Hematopoietic multipotent progenitor cell treated with erythropoietin and hydrocortisone succinate and interleukin-3 and kit ligand, for 15 days (in vitro differentiated cells): ENCODE results near the gene MLN.

Experiments
- DNase-seq: peaks from one replicate; pipeline ENCODE4 v3.0.0-alpha.2; 2015; ENCODE audit warnings: low spot score

MLN gene

DNA sequence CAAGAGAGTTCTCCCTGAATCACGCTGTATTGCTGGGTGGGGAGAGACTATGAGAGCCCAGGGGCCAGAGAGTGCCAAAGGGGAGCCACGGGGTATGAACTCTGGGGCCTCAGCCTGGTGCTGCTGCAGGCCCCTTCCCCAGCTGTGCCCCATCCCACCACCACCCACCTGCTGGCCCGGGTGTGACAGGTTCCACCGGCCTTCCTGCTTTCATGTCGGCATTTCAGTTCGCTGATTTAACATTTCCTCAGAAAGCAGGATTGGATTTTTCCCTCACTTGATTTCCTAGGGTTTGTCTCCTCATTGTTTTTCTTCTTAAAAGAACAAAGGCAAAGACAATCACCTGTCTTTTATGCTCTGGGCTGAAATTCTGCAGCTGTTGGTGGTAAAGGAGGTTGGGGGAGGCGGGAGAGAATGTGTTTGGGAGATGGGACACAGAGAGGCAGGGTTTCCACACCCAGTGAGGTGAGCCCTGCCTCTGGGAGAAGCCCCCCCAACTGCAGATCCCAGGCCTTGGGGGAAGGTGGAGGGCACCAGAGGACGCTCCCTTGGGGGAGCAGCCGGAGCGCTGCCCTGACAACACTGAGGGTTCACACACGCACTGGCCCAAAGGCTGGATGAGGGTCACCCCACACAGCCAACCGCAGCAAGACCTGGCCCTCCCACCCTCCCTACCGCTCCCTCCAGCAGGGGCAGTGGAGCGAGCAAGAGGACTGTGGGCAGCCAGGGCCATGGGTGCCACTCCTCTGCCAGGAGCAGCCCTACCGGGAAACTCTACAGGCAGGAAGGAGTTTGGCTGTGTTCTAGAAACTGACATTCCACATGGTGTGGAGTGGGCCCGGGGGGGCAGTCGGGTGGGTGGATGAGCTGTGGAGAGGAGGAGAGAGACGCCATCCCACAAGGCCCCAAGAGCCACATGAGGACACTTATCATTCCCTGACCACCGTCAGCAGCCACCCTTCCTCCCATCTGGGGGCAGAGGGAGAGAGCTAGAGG is 10.5 kb upstream of the MLN start:
- no peak for DNase-seq

DNA sequence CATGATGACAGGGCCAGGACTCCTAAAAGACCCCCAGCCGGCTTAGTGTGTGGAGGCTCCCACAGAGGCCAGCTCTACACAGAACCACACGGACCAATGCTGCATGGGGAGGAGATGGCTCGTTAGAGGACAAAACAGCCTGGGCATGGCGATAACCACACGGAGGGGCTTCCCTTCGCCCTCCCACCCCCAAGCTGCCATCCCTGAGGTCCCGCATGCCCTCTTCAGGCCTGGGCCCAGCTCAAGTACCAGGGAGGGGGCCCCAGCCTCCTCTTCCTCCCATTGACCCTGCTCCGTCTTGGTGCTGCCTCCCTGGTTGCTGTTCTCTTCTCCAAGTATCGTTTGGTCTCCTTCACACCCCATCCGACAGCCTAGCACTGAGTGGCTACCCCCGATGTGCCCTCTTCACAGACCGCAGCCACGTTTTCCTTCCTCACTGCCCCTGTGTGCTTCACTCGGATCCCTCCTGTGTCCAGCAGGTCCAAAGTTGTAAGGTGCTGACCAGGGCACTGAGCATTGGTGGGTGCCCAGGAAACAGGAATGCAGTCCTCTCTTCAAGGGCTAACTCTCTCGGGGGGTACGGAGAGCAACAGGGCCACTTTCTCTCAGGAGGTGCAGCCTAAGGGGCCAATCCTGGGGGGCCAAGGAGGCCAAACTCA is 9.6 kb upstream of the MLN start:
- DNase-seq, result no peak

DNA sequence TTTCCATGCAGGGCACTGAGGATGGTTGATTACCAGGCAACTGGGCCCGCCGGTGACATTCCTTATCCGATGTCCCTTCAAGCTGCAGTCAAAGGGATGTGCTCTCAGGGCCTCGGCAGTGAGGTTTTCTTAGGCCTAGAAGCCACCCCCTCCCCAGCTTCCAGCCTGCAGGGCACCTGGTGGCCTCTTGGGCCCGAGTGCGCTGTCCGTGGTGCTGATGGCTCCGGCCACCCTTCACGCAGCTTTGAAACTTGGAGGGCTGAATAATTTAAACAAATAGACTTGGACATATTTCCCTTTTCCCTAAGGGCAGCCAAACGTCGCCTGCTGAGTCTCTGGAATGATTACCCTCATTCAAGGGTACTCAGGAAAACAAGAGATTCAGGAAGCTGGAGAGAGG is 8.9 kb upstream of the MLN start:
- DNase-seq, result peak; percentile 4

DNA sequence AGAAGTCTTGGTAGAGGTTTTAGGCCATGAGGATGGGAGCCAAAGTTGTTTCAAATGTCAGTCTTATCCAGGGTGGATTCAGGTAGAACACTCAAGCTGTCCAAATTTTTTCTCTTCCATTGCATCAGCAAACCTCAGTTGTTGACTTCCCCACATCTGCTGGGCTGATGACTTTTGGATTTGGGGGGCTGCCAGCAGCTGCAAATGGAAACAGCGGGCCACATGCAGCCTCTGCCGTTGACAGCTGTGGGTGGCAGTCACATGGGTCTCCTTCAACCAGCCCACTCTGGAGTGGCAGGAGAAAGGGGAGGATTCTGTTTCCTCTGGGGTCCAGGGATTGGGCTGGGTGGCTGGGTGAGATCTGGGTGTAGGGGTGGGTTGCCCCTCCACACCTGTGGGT is 5.8 kb upstream of the MLN start:
- no peak for DNase-seq

DNA sequence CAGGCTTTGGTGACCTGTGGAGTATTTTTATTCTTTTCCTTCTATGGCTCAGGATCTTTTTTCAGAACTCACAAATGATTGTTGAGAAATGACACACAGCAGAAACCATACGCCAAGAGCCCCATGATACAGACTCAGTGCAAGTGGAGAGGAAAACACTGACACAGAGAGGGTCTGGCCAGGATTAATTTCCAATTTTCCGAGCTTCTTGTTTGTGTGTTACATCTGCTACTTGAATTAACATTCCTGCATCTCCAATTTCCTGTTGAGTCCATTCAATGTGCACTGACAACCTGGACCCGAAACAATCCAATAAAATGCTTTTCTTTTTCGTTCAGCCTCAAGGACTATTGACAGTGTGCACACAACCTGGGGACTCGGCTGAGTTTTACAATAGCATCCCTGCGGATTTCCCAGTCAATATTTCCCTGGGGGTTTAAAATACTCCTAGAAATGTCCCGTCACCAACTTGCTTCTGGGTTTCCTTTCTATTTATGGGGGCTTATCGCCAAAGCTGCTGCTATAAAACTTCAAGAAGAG is 4.9 kb upstream of the MLN start:
- DNase-seq, result no peak

DNA sequence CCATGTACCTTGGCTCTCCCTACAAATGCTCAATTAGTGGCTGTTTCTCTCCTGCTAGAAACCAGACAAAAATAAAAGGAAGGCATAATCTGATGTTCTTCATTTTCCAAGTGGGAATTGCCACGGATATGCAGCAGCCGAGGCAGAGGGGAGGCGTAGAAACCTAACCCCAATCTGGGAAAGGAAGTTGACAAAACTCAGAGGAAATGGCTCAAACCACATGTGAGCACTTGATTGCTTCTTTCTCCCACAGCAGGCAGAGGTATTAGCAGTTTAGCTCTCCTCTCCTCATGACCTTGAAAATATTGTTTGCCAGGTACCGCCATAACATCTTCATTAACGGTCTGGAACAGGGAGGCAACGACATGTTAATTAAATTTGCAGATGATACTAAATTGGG is 3.8 kb upstream of the MLN start:
- DNase-seq, result no peak

DNA sequence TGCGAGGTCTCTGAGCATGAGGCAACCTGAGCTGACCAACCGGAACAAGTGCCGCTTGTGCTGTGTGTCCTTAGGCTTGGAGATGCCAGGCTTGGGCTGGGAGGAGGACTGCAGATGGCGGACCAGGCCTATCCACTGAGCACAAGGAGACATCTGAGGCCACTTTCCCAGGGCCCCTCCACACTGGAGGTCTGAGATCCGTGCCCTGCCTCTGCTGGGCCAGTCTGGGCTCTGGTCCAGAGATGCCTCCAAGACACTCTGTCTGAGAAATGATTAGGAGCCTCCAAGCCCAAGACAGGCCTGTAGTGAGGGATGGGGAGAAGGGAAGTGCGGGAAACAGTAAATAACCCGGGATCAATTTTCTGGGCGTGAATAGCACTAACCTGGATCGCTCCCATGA is 3.0 kb upstream of the MLN start:
- DNase-seq, result no peak

DNA sequence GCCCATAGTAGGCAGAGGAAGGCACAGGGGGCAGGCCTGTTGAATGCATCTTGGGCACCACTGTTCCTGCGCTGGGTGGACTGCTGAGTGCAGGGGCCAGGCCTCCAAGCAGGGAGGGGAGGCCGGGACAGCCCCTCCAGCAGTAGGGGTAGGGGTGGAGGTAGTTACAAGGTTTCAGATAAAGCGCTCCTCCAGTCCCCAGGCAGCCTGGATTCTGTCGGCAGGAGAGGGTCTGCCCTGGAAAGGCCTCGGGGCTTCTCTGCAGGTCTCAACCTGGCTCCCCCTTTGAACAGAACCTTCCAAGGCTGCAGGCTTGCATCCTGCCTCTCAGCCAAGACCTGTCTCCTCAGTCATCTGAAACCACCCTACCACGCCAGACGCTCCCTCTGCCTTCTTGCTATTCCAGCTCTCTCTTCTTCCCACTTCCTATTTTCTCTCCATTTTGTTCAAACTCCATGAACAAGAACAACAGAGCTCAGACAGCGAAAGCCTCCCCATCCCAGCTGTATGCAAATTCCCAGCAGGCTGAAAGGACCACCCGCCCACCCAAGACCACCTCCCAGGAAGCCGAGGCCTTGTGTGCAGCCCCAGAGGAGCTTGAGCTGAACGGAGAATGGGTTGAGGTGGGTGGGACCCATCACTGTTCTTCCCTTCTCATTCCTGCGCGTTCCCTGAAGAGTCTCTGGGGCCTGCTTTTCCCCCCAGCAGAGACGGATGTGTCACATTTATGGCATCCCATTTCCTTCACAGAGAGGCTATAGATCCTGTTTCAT is 1.4 kb downstream of the MLN start:
- no peak for DNase-seq

DNA sequence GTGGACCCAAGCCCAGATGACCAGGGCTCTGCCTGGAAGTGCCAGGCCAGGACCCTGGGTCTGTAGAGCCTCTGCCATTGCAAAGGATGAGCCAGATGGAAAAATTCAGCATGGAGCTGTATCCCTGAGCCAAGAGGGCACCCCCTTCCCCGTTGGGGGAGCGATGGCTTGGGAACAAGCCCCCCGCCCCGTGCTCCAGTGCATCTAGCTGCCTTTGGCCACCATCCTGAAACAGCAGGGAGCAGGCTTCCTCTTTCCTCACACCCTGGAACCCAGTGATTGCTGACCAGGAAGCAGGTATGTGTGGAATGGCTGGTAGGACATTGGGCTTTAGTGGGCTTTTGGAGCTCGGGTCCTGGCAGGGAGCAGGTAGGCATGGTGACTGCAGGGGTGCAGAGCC is 2.2 kb downstream of the MLN start:
- no peak for DNase-seq

DNA sequence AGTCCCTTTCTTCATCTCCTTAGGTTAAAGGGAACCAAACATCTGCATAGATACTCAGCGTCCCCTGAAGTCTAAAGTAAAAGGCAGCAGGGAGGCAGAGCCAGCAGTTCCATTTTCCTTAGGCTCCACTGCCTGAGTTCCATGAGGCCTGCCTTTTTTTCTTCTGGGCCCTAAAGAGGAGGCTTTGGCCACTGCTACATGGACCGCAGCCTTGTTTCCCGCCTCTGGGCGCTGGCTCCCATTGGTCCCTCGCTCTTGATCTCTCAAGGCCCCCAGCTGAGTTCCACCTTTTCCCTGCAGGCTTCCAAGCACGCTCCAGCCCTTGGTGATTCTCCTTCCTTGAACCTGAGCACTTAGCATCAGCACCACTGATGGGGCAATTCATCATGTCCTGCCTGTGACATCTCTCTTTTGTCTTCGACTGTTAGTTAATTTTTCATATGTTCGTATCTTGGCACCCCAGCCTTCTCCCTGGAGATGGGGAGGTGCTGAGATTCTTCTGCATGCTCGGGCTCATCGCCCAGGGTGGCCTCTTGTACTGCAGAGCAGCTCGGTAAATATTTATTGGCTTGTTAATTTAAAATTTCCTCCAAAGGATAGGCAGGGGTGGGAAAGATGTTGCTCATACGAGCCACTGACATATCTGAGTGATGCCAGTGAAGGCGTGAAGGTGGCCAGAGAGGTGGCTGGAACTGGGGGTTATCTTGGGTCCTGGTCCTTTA is 3.4 kb downstream of the MLN start:
- no peak for DNase-seq

DNA sequence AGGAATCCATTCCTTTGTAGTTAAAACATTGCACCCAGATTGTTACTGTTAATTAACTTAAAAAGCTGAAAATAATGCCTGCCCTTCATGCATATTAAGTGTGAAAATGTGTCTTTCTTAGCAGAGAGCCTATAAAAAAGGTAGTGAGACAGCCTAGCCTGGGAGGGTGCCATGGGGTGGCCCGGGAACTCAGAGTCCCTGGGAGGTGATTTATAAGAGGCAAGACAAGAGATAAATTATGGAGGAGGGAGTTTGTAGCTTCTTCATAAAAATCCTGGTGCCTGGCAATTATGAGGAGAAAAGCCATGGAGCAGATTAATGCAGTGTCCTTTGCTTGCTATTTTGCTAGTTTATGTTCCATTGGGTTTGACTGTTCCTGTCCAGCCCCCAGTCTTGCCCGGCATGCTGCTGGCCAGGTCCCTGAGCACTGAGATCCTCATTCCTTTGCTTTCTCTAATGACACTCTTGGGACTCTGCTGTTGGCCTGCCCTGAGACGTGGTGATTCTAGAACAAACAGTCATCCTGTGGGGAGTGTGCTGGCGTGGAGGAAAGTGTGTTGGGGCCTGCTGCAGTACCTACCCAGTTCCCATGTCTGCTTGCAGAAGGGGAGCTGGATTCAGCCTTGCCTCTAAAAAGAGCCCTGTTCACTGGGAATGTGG is 4.2 kb downstream of the MLN start:
- DNase-seq, result no peak

DNA sequence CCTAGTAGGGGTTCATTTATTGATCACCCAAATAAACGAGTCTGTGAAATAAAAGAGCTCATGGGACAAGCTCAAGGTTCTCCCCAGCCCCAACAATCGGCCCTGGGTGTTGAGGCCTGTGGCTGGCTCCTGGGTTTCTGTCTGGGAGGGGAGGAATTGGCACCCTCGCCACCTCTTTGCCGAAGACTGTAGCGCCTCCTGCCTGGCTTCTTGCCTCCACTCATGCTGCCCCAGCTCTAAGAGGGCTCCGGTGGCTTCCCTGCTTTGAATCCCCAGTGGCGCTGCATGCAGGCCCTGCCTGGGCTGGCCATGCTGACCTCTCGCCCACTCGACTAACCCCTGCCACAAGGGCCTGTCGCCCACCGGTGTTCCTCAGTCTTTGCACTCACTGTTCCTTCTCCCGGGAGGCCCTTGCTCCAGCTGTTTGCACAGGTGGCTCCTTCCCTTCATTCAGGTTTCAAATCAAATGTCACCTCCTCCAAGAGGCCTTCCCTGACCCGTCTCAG is 5.4 kb downstream of the MLN start:
- DNase-seq, result no peak

DNA sequence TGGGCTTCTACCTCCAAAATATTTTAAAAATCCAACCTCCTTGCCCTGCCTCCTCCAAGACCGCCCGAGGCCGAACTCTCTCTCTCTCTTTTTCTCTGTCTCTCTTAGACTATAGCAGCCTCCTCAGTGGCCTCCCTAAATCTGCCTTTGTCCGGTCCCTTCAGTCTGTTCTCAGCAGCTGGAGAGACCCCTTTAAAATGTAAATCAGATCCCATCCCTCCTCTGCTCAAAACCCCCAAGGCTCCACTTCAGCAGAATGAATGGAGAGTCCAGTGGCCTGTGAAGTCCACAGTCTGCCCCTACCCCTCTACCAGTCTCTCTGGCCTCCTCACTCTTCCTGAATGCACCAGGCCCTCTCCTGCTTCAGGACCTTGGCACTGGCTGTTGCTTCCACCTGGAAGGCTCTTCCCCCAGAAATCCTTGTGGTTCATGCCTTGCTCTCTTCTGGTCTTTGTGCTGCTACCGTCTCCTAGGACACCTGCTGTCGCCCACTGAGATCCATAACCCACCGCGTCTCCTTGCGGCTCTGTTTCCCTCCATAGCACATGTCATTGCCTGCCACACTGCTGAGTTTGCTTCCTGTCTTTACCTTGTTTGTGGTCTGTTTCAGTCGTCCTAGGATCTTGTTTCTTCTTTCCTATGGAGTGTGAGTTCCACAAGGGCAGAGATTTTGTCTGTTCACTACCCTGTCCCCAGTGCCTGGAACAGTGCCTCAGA is 6.0 kb downstream of the MLN start:
- no peak for DNase-seq

DNA sequence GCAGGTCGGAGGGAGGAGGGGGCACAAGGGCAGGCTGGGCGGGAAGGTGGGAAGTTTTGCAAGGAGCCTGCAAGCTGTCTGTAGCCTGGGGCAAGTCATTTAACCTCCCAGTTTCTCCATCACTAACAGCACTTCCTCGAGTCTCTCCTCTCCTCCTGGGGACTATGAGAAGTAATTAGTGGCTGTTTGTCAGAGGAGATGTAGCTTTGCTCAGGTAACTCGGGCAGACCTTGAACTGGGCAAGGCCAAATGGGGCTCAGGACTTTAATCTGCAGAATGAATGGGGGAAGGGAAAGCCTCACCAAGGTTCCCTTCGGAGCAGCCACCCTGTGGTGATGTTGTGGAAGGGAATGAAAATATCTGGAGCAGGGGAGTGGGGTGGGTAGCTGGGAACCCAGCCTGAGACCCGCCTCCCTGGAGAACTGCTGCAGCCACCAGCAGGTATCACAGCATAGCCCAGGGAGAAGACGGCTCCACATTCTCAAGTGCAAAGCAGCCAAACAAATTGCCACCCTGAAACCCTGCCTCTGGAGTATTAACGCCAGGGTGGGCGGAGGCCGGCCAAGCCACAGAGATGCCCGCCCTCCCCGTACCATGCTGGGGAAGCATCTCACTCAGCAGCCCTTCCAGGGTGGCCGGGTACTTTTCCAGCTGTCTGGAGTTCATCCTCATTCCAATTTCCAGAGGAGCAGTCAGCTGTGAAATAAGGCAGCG is 8.7 kb downstream of the MLN start:
- DNase-seq, result no peak

DNA sequence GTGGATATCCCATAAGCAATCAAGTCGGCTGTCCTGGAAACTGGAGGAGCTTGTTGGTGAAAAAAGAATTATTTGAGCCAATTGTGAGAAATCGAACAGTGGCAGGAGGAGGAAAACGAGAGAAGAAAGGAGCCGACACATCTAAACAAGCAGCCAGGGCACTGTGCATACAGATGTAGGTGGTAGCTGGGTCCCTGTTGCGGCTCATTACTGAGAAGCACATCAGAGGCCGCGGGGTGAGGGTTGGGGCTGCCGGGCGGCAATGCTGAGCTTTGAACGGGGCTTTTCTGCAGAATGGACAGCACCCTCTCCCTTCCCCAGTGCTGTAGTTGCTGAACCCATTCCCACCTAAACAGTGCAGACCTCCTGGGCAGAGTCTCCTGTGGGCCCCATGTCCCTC is 10.8 kb downstream of the MLN start:
- DNase-seq, result no peak

DNA sequence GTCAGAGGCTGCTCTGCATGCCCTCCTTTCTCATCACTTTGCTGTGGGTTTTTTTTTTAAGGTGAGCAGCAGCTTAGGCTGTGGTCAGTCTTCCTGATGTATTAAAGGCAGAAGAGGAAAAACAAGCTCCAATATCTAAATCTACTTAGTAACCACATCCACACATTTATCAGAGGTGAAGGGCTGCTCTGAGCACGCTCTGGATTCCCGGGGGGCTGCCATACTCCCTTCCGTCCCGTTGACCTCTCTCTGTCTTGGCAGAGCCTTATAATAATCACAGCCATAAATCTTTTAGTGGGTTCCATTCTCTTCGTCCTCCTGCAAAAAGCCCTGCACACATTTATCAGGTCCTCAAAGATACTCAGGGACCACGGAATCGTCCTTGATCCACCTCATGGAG is 12.2 kb downstream of the MLN start:
- DNase-seq, result no peak

DNA sequence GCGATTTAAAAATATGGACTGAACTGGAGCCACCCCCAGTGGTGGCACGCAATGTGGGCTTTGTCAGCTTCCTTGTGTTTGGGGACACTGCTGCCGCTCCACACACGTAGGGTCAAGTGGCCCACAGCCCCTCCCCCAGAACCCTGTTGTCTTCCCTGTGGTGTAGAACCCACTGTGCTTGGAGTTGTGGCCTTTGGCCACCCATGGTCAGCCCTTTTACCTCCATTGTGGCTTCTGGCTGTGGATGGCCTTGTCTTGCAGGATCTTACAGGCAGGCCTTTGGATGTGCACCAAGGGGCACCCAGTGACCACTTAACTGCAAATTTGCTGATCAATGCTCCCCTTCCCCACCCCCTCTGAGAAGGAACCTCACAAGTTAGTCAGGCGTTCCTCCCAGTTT is 12.9 kb downstream of the MLN start:
- no peak for DNase-seq

DNA sequence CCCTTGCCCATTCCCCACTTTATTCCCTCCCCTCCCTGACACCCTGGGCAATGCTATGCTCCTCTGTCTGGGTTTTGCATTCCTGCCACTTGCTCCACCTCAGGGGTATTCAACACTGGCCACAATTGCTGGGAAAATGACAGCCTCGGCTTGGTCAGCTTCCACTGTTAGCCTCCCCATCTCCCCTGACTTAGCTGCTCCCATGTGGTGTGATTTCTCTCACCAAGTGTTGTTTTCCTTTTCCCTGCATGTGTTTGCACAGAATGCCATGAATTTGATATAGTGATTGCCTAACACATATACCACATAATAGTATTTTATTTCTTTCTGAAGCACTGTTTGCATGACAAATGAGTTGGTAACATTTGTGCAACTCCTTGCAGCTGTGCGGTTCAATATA is 13.4 kb downstream of the MLN start:
- no peak for DNase-seq

DNA sequence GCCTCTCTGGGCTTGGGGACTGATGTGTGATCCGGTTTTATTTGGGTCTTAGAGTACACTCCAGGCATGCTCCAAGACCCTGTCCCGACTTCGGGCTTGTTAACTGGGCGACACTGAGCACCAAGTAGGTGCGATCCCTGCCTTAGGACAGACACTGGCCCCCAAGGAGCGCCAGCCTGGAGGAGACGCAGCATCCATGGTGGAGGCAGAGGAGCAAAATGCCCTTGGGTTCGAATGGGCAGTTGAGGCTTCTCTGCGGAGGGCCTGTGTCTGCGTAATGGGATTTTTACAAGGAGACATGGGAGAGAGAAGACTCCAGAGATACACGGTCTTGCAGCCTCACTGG is 14.3 kb downstream of the MLN start:
- no peak for DNase-seq
